ENCODE data around the gene IDUA.
"Not testable (repeated sequence)": the region's sequence is repeated elsewhere in the genome, so short reads cannot be mapped to it uniquely, and the experiment has no call there.

The IDUA gene

GRCh38 chr4:1047976-1048772, 61.3 kb downstream of the IDUA start:
- no peak for DNase-seq

- no peak for DNase-seq
These were observed 62.1 kb downstream of the IDUA start for GRCh38 chr4:1048773-1049590.

- no peak for DNase-seq
These were observed 62.7 kb downstream of the IDUA start for GRCh38 chr4:1049591-1049905.

GRCh38 chr4:1050486-1051213, 63.8 kb downstream of the IDUA start:
- no peak for DNase-seq

- no peak for DNase-seq
These were observed 64.6 kb downstream of the IDUA start for GRCh38 chr4:1051472-1051871.

- no peak for DNase-seq
These were observed 65.4 kb downstream of the IDUA start for GRCh38 chr4:1052231-1052671.

GRCh38 chr4:1053080-1053661, 66.3 kb downstream of the IDUA start:
- DNase-seq, result no peak

- not testable (repeated sequence) for DNase-seq
These were observed 67.0 kb downstream of the IDUA start for GRCh38 chr4:1053891-1054290.

All from stimulated activated CD4-positive, alpha-beta T cell treated with anti-CD3 and anti-CD28 coated beads, Interleukin-12 subunit alpha, Interleukin-12 subunit beta, amount 100 ng/mL, for 4 hours (primary cell).